GM18870 (cell line): Measurements from ENCODE around the gene SRSF6.
"Not testable (repeated sequence)": the region's sequence is repeated elsewhere in the genome, so short reads cannot be mapped to it uniquely, and the experiment has no call there.

ENCODE experiments used
- ATAC-seq: cut with Tn5 transposase; IDR thresholded peaks from one replicate; pipeline ENCODE4 v1.9.1; 2021; ENCODE audit warnings: moderate library complexity; ENCODE audit not compliant: unreplicated experiment

SRSF6 gene

DNA sequence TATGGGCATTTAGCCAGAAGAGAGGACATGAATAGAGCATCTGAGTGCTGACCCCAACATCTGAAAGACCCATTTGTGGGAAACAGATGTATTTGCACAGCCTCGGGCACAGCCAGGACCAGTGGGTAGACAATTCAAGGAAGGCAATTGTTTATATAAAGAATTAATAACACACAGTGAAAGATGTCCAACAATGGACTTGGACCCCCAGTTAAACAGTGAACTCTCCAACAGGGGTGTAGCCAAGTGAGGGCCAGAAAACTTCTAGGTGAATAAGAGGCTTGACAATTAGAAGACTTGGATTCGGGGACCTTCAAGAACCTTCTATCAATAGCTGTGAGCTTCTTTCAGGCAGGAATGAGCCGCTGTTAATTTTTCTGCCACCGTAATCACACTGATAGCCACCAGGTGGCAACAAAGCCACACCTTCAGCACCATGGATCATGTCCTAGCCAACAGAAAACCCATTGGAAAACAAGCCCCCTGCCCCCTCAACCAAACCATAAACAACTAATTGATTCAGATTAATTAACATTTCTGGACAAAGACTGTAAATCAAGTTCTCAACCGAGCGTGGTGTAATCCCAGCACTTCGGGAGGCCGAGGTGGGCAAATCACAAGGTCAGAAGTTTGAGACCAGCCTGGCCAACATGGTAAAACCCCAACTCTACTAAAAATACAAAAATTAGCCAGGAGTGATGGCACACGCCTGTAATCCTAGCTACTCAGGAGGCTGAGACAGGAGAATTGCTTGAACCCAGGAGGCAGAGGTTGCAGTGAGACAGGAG is 8.8 kb upstream of the SRSF6 start:
- no peak for ATAC-seq

DNA sequence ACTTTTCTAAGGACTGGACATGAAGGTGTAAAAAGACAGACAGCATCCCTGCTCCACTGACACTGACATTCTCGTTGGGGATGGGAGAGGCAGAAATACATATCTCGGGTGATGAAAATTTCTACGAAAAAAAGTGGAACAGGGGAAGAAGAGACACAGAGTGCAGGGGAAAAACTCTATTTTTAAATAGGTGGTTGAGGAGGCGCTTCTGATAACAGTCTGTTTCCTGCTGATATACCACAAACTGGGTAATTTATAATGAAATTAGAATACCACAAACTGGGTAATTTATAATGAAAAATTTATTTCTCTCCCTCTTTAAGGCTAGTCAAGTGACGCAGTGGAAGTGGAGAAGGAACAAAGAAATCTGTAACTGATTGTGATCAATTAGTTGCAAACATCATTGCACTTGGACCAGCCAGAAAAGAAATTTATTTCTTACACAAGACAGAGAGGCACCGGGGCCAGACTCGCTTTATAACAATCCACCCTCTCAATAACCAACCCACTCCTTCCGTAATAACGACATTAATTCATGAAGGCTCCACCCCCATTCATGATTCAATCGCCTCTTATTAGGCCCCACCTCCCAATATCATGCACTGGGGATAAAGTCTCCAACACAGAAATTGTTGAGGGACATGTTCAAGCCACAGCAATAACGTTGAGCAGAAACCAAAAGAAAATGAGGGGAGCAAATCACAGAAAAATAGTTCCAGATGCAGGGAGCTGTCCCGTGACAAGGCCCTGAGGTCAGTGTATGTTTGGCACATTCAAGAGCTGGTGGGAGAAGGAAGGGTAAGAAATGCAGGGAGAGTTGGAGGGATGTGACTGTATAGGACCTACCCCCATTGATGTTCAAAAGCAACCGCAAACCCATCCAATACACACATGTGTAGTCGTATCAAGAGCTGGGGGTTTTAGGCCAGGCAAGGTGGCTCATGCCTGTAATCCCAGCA is 6.6 kb upstream of the SRSF6 start:
- no peak for ATAC-seq

DNA sequence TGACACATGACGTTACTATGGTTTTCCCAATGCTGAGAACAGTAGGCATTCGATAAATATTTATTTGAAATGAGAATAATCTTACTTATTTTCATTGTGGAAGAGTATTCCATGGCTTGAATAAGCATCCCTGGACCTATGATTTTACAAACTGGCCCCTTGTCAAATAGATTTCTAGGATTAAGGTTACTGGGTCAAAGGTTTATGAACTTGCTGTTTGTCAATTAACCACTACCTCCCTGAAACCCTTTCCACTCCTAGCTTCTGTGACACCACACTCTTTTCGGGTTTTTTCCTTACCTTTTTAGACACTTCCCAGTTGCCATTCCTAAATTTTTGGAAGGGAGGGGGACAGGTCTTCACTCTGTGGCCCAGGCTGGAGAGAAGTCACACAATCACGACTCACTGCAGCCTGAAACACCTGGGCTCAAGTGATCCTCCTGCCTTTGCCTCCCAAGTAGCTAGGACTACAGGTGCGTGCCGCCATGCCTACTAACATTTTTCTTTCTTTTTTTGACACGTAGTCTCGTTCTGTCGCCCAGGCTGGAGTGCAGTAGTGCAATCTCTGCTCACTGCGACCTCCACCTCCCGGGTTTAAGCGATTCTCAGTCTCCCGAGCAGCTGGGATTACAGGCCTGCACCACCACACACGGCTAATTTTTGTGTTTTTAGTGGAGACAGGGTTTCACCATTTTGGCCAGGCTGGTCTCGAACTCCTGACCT is 5.1 kb upstream of the SRSF6 start:
- no peak for ATAC-seq

DNA sequence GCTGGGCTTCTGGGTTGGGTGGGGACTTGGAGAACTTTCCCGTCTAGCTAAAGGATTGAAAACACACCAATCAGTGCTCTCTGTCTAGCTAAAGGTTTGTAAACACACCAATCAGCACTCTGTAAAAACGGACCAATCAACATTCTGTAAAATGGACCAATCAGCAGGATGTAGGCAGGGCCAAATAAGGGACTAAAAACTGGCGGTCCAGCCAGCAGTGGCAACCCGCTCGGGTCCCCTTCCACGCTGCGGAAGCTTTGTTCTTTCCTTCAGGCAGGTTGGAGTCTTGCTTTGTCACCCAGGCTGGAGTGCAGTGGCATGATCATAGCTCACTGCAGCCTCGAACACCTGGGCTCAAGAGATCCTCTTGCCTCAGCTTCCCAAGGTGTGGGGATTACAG is 1.4 kb upstream of the SRSF6 start:
- not testable (repeated sequence) for ATAC-seq

DNA sequence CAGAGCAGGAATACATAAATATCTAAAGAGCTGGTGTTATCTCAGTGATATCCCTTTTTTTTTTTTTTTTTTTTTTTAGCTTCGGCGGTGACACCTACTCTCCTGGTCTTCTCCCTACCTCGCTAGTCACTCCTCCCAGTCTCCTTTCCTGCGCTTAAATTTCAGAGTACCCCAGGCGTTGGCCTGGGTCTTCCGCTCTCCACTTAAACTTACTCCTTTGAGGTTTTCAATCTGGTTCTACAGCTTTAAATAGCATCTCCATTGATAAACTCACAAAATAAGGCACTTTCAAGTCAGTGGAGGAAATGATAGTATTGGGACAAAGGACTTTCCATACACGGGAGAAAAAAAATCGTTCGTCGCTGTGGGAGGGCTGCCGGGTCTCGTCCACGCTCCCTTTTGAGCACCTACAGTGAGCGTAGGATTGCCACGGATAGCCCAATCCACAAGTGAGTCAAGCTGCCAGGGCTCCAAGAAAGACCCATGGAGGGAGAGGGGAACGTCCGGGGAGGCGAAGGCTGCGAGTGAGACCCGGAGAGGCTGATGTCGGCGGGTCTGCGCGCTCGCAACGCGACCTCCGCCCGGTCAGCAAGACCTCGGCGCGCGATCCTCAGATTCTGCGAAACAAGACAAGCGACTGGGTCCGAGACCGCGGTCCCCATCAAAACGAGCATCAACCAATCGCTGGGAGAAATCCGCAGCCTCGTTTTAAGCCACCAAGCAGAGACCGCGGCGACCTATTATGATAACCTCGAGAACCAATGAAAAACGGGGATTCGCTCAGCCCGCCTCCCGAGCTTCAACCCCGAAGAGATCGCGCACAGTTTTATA is 672 bp upstream of the SRSF6 start:
- ATAC-seq = peak; percentile 92

DNA sequence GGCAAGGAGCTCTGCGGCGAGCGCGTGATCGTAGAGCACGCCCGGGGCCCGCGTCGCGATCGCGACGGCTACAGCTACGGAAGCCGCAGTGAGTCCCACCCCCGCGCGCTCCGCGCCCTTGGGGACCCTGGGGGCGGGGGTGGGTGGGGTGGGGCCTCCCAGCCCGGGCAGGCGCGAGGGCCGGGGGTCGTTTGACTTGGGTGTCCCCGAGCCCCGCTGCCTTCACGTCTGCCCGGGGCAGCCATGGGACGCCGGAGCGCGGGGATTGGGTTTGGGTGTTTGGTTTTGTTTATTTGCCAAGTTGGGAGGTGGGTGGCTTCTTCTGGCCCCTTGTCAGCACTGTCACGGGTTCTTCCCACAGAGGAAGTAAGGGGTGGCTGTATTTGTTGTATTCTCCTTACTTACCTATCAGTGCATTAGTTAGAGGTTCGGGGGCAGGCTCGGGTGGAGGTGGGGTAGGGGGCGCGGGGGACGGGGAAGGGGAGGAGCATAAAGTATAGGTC is 777 bp downstream of the SRSF6 start:
- ATAC-seq = no peak

DNA sequence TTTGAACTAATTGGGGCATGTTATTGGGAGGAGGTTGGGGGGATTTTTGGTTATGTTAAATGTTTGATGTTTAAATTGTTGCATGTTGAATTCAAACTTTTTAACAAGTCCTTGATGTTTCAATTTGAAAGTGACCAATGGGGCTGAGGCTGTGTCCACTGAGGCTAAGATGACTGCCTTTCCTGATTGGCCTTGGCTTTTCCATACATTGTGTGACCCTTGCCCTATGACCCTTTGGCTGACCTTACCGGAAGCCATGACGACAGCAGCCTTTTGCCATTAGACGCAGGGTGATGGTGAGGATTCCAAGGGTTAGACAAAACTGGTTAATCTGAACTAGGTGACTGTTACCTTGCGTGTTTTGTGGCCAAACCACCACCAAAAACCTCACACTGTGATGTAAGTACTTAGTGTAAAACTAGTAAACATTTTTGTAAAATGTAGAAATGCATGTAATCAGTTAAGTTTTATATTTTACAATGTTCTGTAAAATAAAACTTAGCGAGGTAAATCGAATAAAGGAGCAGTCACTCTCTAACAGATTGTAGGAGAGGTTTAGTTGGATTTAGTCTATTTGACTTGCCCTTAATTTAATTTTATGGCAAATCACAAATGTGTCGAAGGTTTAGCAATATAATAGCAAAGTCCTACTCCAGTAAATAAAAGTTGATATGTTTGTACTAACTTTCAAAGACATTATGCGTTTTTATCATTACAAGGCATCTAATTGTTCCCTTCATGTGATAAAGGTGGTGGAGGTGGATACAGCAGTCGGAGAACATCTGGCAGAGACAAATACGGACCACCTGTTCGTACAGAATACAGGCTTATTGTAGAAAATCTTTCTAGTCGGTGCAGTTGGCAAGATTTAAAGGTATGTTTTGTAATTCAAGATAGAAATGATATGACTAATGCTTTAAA is 1.6 kb downstream of the SRSF6 start:
- ATAC-seq = no peak

DNA sequence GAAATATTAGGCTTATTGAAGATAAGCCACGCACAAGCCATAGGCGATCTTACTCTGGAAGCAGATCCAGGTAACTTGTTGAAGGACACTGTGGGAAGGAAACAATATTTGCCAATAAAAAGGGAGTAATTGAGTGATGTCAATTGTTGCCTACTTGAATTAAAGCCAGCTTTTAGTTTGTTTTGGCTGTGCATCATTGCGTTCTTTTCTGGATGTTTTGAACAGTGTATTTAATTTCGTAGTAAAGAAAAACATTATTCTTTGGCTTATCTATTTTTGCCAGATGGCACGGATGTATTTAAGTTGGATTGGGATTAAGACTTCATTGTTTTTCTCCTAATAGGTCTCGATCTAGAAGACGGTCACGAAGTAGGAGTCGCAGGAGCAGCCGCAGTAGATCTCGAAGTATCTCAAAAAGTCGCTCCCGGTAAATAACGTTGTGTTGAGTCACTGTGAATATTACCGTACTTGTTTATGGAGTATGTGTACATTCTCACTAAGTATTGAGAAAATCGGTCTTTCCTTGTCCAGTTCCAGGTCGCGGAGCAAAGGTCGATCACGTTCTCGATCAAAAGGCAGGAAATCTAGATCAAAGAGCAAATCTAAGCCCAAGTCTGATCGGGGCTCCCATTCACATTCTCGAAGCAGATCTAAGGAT is 2.6 kb downstream of the SRSF6 start:
- ATAC-seq = no peak

DNA sequence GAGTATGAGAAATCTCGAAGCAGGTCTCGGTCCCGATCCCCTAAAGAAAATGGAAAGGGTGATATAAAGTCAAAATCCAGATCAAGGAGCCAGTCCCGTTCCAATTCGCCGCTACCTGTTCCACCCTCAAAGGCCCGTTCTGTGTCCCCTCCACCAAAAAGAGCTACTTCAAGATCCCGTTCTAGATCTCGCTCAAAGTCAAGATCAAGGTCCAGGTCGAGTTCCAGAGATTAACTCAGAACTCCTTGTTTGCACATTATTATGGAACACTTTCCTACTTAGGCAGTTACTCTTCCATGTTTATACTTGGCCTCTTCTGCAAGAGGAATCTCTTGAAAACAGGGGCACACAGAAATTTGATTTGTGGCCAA is 3.1 kb downstream of the SRSF6 start:
- ATAC-seq = no peak

DNA sequence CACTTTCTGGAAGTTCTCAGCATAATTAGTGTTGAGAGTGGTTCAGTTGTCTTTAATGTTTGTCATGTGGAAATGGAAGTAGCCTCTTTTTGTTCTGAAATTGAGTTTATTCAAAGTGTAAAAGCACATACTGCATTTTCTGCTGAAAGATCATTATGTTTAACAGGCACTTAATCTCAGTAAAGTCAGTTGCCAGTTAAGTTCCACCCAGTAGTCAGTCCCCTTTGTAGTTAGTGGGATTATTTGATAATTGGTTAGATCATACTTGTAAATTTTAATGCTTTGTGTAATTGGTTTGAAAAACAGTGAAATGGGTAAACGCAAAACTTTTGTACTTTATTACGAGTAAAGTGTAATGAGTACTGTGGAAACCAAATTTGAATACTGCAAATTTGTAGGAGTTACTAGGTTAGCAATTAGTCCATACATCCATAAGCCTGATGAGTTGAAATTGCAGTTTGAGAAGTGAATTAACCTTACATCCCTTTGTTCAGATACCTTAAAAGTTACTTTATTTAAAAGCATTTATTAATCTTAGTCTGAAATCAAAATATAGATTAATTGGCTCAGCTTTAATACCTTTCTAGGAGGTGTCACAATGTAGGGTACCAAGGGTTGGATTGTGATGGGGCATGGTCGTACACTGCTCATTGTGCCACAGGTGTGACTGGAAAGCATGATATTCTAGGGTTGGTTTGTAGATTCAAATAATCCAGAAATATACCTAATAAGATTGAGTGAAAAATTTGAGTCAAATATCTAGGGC is 4.4 kb downstream of the SRSF6 start:
- ATAC-seq = no peak

DNA sequence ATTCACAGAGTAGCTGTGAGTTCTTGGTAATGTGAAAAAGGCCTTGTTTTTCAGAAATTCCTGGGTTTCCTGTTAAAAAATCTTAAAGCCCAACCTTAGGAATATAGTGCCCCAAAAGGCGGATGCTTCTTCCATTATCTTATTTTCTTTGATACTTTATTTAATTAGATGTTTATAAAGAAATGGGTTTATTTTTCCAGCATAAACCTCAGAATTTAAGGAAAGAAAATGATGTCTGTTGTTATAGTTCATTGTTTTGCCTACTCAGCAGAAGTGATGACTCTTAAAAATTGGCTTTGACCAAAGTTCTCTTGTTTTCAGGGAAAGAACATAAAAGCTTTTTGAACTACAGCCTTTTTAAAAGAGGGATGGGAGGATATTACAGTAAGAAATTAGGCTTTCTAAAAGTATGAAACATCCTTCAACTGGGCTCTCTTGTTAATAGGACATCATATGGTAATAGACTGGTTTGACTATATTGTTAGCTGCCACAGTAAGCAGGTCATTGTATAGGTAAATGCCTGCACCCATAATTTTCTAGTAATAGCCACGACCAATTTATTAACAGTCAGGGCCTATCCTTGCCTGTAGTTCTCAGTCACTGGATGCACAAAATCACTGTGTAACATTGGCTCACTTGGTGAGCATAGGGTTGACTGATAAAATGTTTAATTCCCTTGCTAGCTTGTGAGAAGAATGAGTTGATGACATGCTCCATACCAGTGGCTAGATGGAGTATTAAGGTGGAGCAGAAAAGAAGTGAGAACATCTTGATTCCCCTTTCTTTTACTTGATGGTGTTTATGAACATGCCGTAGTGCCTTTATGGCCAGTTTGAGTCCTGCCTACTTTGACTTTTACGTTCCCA is 5.2 kb downstream of the SRSF6 start:
- no peak for ATAC-seq

DNA sequence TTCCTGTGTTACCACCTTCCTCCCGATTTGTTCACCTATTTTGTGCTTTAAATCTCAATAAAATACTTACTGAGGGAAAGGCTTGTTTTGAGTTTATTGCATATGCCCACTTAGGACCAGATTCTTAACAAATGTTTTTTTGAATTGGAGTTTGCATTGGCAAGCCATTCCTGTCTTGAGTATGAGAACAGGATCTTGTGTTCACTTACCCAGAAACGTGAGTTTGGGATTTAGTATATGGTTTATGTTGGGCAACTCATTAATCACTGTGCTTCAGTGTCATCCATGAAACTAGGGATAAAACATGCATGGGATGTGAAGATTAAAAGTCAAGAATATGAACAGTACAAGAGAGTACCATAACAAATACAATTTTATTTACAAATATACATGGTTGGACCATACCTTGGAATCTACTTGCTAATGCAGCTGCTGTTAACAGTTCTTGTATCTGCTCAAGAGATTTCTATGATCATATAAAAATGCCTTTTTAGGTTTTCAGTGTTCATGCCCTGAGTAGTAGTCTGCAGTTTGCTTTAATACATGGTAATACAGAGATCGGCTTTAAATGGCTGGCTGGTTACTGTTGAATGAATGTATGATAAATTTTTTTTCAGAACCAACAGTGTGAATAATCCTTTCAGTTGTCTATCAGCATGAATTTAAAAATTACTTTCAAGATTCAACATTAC is 6.0 kb downstream of the SRSF6 start:
- ATAC-seq = no peak

DNA sequence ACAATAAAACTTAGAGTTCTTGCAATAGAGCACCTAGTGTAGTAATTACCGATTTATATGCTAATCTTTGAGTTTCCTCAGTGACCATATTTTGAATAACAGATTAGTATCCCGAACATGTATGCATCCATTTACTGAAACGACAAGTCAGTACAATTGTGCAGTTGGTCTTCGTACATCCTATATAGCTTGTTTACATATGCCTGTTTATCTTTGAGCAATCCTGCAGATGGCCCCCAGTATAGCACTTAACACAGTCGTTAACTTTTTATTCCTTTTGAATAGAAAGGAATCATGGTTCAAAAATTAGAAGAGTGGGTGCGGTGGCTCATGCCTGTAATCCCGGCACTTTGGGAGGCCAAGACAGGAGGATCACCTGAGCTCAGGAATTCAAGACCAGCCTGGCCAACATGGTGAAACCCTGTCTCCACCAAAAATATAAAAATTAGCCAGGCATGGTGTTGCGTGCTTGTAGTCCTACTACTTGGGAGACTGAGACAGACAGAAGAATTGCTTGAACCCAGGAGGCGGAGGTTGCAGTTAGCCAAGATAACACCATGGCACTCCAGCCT is 6.6 kb downstream of the SRSF6 start:
- ATAC-seq = no peak

DNA sequence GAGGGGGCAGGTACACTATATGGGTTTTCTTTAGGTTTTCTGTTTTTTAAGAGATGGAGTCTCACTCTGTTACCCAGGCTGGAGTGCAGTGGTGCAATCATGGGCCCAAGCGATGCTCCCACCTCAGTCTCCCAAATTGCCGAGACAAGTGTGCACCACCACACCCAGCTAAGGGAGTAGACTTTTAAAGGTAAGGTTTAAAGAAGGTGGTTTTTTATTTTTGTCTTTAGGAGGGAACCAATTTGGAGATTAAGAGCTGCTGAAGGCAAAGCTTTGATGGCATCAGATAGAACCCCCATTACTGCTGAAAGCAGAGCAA is 7.9 kb downstream of the SRSF6 start:
- ATAC-seq = no peak

DNA sequence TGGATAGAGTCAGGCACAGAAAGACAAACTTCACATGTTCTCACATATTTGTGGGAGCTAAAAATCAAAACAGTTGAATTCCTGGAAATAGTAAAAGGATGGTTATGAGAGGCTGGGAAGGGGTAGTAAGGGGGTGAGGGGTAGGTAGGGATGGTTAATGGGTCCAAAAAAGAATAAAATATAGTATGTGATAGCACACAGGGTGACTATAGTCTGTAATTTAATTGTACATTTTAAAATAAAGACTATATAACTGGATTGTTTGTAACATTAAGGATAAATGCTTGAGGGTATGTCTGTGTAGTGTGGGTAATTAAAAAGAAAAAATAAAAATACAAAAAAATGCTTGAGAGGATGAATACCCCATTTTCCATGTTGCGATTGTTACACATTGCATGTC is 9.9 kb downstream of the SRSF6 start:
- ATAC-seq = no peak

DNA sequence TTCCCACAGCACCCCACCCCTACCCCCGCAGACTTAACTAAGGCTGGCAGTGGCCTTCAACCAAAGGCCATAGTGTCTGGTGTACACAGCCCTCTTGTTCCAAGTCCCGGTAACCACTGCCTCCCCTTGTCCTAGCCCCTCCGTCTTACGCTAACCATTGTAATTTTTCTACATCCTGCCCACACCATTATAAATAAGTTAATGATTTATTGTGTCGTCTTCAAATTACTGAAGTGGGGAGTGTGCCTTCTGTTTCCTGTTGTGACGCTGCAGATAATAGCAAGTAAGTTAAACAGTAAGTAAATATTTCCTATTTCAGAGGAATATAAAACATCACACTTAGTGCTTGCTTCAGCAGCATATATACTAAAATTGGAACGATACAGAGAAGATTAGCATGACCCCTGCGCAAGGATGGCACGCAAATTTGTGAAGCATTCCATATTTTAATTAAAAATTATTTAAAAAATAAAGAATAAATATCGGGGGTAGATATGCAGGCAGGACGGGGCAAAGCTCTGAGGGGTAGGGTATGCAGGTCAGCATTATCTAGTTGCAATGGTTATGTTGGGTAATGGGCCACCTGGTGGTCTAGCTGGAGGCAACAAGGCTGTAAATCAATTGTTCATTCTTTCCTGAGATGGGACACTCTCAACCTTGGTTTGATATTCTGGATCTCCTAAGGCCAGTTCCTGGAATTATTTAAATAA is 15.1 kb downstream of the SRSF6 start:
- ATAC-seq = no peak
